ENCODE measurements around the gene HBS1L.

The HBS1L gene

DNA sequence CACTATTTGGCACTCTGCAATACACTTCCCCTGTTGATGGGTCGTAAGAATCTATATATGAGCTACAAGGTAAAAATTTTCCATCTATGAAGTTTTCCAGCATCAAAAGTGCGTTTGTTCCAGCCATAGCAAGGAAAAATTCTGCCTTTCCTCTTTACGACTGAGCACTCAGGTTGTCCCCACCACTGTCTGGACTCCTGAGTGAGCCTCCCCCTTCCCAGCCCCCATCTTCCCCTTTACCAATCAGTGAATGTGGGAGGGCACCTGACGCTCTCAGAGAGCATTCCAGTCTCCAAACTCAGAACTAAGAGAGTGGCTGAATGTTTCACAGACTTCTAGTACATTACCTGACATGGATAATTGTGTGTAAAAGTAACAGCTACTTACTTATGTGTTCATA, 104.7 kb downstream of the HBS1L start, which contains the start of gene ALDH8A1:
Gene ALDH8A1, minus strand, starts transcription at position 175 of the 400 bp plus-strand sequence. Its CDS starts 48 bp downstream, at position 127.
- DNase-seq (ENCODE audit: low spot score), result no peak

DNA sequence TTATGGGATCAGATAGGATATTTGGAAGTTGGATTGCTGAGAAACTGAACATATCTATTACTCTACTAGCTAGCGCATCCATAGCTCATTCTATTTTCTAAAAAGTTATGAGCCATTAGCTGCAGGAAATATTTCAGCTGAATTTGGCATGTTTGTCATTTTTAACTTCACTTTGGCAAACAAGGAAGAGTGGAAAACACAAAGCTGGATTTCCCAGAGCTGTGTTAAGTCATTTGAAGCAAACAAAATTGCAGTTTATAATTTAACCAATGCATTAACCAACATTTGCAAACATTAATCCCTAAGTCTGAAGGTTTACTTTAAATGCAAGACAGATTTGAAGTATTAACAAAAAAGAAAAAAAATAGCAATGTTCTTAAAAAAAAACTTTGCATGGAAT, 105.9 kb downstream of the HBS1L start:
- DNase-seq (ENCODE audit: low spot score), result no peak

DNA sequence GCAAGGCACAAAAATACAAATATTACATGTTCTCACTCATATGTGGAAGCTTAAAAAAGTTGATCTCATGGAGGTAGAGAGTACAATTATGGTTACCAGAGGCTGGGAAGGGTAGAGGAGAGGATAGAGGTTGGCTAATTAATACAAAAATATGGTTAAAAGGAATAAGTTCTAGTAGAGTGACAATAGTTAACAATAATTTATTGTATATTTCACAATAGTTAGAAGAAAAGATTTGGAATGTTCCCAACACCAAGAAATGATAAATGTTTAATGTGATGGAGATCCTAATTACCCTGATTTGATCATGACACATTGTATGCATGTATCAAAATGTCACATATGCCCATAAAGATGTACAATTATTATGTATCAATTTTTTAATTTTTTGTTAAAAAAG, 106.5 kb downstream of the HBS1L start:
- DNase-seq (ENCODE audit: low spot score), result no peak

DNA sequence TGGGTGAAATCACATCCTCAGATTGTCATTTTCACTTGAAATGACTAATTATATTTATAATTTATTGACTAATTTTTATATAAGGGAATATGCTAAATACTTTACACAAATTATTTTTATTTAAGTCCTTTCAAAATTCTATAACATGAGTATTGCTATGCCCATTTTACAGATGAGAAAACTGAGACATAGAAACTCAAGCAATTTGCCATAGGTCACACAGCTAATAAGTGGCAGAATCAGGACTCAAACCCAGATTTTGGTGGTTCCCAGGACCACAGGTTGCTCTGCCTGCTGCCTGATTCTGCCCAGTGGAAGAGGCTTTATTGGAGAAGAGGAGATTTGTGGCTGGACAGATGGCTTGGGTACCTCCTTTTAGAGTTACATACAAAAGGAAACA, 109.6 kb downstream of the HBS1L start:
- DNase-seq (ENCODE audit: low spot score), result no peak

DNA sequence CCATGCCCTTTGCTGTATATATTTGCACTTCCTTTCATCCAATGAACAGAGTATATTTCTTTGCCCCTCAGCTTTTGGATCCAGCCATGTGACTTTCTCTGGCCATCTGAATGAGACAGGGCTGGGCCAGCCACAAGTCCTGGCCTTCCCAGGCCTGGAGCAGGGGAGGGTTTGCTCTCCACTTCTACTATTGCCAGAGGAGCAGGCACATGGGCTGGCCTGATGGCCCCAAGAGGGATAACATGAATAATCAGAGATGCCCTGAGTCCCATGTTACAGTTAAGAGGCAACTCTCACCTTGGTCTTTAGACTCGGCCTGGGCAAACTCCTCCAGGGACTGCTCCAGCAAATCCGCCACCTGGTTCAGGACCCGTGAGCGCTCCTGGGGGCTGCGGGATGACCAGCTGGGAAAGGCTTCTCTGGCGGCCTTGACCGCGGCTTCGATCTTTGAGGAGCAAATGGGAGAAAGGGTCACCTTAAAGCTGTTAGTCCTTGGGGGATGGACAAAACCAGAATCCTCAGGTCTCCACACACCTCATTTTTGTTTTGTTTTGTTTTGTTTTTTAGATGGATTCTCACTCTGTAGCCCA, 111.0 kb downstream of the HBS1L start:
- no peak for DNase-seq (ENCODE audit: low spot score)

DNA sequence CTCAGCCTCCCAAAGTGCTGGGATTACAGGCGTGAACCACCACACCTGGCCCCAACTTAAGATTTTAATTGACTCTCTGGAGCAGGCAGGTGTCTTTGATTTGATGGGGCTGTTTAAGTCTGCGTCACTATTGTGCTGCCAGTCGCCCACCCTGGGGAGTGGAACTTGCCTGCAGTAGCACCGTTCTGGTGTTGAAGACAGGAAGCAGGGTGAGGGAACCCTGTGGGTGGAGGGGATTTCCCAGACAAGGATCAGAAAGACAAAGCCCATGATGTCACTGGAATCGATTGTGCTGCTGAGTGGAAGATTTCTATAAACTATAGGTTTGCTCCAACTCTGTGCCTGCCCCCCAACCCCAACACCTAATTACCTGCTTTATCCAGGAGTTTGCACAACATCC, 115.7 kb downstream of the HBS1L start:
- peak; percentile 40 for DNase-seq (ENCODE audit: low spot score)

DNA sequence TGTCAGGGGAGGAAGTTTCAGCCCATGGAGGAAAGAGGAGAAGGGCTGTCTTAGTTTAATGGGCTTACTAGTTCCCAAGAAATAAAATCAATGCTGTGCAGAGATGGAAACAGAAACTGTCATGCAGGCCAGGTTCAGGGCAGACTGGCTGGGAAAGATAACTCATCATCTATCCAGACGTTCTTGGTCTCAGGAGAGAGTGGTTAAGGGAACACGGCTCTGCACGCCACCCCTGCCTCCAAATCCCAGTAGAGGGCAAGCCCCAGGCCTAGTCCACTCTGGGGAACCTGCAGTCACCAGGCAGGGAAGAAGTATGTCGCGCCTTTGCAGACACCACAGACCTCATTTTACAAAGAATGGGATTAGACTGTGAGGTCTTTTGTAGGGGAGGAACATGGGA, 117.2 kb downstream of the HBS1L start:
- DNase-seq (ENCODE audit: low spot score), result no peak

DNA sequence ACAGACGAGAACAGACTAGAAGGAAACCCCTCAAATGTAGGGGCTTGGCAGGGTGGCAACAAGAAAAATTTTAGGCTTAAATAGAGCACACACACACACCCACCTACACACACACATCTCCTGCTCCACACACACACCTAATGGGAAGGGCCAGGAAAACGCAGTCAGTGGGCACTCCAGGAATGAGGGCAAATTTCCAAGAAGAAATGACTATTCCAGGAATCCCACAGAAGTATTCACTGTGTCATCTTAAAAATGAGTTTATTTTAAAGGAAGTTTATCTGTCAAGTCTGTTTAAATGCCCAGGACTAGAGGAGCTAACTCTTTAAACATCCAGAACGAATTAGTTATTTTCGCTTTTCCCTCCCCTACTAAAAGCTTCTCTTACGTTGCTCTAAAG, 117.7 kb downstream of the HBS1L start:
- no peak for DNase-seq (ENCODE audit: low spot score)

DNA sequence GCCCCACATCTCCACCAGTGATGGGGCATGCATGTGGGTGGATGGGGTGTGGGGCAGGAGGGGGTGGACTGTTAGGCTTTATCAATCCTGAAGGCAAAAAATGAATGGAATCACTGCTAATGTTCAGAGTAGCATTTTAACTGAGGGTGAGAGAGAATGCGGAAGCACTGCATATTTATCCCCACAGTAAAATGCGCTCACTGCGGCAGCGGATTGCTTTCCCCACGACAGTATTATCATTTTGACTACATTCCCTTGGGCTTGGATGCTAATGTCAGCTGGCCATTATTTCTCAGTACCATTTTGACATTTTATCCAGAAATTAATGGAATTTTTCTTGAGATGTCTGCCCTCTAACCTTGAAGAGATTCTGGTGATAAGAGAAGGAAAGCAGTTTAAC, 118.1 kb downstream of the HBS1L start:
- no peak for DNase-seq (ENCODE audit: low spot score)

DNA sequence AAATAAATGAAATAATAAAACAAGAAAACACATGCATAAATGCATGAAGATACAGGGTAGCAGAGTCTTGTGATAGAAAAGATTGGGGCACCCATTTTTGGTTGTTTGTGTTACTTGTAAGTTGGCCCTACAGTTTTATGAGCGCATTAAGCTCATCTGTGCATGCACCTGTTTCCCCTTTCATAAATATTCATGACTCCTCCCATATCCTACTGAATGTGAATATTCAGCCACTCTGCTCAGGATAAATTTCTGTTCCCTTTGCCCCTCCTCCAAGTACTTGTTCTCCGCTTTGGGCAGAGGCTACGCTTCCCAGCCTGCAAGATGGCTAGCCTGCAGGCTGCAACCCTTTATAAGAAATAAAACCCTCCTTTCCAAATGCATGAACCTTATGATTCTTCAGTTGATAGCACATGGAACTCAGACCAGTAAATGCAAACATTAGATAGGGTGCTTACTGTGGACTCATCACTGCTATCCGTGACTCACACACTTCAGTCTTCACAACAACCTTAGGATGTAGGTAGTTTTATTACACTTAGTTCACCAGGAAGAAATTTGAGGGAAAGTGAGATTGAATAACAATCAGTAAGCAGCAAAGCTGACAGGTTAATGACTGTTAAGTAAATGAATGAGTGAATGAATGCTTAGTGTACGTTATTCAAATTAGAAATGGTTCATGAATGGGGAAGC, 119.7 kb downstream of the HBS1L start:
- no peak for DNase-seq (ENCODE audit: low spot score)

DNA sequence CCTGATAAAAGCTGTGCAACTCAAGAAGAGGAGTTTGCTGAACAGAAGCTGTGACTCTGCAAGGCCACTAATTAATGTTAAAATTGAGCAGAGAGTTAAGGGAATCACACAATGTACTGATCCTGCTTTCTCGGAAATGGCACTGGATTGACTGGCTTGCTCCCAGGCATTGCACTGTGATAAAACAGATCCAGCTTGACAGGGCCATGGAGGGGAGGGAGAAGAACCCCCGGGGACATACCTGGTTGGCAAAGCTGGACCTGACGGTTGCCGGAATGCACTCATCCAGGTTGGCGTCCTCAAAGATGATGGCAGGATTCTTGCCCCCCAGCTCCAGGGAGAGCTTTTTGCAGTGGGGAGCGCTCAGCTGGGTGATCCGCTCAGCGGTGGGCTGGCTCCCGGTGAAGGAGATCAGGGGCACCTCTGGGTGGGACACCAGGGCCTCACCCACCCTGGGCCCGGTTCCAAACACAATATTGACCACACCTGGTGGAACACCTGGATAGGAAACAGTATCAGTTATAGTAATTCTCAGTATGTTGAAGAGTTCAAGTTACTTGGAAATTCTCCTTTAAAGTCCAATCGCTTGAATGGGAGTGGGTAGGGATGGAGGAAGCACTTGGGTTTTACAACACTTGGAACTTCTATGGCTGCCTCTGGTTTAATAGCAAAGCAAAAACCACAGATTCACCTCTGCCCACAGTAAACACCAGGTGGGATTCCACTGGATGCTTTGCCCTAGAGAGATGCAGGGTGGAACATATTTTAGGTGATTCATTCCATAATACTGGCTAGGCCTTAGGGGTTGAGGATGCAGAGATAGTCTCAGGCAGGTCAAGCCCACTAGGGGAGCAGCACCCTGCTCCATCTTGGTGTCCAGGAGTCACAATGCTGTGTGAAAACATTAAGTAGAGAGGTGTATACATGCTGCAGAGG, 121.8 kb downstream of the HBS1L start:
- no peak for DNase-seq (ENCODE audit: low spot score)

DNA sequence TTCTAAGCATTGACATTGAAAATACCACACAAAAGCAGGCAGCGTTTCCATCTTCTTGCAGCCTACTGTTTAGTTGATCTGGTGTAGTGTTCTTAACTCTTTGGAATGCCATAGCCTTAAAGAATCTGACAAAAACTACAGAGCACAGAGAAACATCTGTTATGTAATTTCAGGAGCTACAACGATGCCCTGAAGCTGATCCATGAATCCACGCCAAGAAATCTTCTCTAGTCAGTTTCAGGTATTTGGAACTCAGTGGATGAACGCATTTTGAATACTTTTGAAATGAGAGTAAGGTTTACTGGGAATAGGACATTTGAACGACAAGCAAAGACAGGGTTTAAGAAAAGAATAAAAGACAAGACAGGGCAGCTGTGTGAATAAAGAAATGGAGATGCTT, 122.5 kb downstream of the HBS1L start:
- DNase-seq (ENCODE audit: low spot score), result no peak

DNA sequence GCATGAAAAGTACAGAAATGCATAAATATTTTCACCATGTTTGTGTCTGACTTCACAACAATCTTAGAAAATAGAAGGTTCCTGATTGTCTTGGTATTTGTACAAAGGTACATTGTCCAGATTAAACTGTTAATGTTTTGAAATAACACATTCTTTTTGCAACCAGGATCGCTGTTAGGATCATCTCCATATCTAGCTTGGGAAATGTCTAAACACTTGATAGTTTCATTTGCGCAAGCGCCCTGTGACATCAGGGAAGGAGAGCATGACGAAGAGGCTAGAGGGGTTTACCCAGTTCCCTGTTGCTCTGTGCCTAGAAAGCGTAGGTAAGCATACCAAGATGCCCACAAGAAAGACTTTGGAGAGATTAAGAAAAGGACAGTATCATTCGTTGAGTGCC, 124.2 kb downstream of the HBS1L start:
- DNase-seq (ENCODE audit: low spot score), result no peak

DNA sequence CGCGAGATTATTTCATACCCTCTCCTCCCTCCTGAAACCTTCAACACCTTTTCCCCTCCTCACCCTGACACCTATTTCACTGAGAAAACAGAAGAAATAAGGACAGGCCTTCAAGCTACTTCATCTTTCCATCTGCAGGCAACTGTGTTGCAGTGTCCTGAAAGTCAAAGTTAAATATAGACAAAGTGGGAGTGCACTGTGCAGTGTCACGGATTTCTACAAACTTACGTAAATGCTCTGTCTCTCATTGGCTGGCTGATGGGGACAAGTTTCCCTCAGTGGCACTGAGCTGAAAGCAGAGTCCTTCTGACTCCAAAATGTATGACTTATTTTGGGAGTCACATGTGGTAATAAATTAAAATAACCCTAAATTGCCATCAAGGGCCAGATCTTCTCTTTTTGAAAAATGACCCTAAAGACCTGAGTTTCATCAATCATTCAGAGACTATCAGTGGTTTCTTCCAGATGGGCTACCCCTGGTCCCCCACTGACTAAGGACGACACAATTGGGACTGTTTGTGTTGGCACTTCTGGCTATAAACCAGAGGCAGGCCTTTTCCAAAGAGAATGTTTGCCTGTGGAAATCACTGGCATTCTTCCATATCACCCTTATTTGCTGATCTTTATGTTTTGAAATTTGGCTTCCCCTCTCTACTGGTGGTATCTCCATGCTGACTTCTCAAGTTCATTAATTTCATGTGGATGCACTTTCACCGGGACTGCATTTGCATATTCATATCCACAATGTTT, 126.3 kb downstream of the HBS1L start:
- DNase-seq (ENCODE audit: low spot score), result no peak

DNA sequence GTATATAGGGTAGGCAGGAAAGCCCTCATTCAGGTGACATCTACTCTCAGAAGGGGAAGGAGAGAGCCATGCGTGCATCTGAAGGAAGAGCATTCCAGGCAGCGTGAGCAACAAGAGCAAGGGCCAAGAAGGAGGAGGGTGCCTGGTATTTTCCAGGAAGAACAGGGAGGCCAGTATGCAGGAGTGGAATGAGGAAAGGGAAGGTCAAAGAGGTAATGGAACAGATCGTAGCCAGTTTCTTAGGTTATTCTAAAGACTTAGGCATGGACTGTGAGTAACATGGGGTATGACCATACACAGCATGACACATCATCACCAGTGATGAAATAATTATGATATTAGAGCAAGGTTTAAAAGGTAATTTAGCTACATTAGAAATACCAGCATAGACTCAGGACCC, 128.8 kb downstream of the HBS1L start:
- no peak for DNase-seq (ENCODE audit: low spot score)

DNA sequence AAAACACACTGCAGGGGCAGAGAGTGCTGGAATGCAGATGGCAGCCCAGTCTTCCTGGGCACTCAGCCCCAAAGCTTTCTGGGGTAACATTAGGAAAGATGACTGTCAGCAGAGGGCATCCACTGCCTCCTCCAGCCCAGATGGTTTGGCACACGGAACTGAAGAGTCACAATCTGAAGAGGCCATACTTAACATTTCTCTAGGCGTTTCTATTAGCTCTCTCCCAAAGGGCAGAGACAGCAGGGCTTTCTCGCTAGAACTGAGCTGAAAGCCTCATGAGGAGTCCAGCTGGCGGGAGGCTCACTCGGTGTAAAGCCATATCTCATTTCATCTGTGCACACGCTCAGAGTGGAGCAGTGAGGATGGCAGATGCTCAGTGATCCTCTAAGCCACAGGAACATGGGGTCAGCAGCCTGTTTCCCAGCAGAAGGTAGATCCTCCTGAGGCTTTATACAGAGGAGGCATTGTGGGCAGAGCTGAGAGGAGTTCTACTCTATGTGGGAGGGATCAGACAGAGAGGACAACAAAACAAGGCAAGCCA, 132.8 kb downstream of the HBS1L start:
- DNase-seq (ENCODE audit: low spot score), result no peak

DNA sequence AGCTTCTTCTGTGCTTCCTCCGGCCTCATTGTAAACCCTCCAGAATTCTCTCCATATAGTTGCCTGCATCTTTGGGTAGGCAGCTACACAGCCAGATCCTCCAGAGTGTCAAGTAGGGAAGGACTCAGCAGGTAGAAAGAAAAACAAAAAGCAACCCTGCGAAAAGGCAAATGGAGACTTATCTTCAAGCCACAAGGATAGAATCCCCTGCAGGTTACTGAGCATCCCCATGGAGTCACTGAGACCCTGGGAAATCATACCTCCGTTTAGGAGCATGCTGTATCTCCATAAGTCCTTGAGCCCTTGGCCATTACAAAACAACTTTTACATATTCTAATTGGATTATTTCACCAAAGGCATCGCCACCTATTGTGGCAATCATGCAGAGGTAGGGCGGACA, 133.3 kb downstream of the HBS1L start:
- no peak for DNase-seq (ENCODE audit: low spot score)

DNA sequence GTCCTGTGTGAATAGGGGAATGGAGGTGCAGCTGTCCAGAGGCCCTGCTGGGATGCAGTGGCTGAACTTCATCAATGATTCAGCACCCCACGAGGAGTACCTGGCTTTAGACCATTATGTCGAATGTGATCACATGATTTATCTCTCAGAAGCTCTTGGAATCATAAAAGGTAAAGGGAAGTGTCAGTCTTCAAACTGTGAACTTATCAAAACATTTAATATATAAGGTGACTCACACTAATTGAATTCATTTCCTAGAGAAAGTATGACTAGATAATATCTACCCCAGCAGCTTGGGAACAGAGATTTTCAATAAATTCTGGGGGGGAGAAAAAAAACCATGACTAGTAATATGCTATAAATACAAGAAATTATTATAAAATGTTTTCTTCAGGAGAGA, 134.2 kb downstream of the HBS1L start:
- no peak for DNase-seq (ENCODE audit: low spot score)

DNA sequence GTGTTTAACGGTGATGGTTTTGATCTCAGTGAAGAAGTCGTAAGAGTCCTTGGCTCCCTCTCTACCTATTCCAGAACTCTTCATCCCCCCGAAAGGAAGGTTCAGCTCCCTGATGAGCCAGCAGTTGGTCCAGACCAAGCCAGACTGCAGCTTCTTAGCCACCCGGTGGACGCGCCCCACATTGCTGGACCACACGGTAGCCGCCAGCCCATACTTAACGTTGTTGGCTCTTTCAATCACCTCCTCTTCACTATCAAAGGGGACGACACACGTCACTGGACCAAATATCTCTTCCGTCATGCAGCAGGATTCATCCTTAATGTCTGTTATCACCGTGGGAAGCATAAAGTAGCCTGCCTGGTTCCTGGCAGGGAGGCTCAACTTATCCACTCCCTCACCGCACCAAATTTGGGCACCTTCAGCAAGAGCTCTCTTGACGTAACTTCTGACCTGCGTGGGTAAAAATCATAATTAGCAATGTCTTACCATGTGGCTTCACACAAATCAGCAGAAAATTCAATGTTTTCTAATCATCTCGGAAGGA, 136.1 kb downstream of the HBS1L start:
- DNase-seq (ENCODE audit: low spot score), result no peak

DNA sequence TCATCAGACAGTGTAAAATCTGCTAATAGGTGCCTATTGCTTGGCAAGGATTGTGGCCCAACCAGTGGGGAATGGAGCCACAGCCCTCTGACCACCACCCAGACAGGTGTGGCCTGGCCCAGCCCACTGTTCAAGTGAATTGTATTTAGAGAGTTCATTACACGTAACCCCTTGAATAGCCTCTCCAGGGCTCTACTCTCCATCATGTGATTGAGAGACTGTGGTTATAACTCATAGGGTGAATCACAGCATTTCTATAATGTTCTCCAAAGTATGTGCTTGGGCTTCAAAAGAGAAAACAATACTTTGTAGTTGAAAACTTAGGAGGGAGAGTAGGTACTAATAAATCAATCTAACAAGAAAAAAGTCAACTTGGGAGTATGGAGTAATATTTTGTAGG, 143.1 kb downstream of the HBS1L start:
- DNase-seq (ENCODE audit: low spot score), result no peak

DNA sequence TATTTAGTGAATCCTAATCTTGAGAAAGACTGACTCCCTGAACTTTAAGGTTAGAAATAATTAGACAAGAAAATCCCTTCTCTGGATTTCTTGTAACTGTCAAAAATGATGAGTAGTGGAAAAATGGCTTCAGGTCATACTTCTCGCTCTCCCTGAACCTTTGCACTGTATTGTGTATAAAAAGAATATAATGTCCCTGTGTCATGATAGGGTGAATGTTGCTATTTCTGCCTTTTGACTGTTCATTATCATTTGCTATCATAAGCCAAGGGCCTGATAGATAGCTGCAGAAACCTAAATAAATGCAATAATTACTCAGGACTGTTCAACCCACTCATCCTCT, 144.1 kb downstream of the HBS1L start:
- DNase-seq (ENCODE audit: low spot score), result no peak
